OCI-M2 (cell line): ENCODE measurements around the gene C5orf52.
"Not testable (repeated sequence)": the region's sequence is repeated elsewhere in the genome, so short reads cannot be mapped to it uniquely, and the experiment has no call there.

Experiments used
- DNase-seq: peaks from one replicate; lab custom pipeline; 2025; ENCODE audit not compliant: unreplicated experiment; lab: John Stamatoyannopoulos, UW

Gene C5orf52

DNA sequence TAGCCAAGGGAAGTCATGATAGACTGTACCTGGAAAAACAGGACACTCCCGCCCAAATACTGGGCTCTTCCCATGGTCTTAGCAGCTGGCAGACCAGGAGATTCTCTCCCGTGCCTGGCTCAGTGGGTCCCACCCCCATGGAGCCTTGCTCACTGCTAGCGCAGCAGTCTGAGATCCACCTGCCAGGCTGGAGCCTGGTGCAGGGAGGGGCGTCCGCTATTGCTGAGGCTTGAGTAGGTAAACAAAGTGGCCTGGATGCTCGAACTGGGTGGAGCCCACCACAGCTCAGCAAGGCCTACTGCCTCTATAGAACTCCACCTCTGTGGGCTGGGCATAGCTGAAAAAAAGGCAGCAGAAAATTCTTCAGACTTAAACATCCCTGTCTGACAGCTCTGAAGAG is 49.8 kb downstream of the C5orf52 start:
- no peak for DNase-seq

DNA sequence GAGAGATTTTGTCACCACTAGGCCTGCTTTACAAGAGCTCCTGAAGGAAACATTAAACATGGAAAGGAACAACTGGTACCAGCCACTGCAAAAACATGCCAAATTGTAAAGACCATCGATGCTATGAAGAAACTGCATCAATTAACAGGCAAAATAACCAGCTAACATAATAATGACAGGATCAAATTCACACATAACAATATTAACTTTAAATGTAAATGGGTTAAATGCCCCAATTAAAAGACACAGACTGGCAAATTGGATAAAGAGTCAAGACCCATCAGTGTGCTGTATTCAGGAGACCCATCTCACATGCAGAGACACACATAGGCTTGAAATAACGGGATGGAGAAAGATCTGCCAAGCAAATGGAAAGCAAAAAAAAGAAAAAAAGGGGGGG is 51.6 kb downstream of the C5orf52 start:
- not testable (repeated sequence) for DNase-seq

DNA sequence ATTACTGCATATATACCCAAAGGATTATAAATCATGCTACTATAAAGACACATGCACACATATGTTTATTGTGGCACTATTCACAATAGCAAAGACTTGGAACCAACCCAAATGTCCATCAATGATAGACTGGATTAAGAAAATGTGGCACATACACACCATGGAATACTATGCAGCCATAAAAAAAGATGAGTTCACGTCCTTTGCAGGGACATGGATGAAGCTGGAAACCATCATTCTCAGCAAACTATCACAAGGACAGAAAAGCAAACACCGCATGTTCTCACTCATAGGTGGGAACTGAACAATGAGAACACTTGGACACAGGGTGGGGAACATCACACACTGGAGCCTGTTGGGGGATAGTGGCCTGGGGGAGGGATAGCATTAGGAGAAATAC is 55.3 kb downstream of the C5orf52 start:
- not testable (repeated sequence) for DNase-seq

DNA sequence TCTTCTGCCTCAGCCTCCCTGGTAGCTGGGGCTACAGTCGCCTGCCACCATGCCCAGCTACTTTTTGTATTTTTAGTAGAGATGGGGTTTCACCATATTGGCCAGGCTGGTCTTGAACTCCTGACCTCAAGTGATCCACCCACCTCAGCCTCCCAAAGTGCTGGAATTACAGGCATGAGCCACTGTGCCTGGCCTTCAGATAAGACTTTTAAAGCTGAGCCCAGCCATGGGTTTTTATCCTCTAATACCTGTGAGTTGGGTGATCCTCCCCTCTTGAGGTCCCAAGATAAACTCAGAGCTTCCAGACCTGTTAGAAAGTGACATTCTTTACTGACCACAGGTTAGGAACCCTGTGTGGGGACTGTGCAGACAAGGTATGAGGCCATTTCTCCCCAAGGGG is 56.5 kb downstream of the C5orf52 start:
- DNase-seq, result not testable (repeated sequence)
